HepG2 (cell line): Measurements from ENCODE around the gene PDHX. TPM values are rescaled to one million over a fixed set of nuclear protein-coding genes. Genes with fewer than 3 reads are reported as not detected.

Experiments
- CHD2 ChIP-seq: IDR thresholded peaks from 2 replicates; pipeline ENCODE4 v1.6.1; 2011; ENCODE audit warnings: low read depth, low read length, improper control_type of control experiment
- CHD4 ChIP-seq: fragments of 200-600 bp; sonication (generic); IDR thresholded peaks from 2 replicates; pipeline ENCODE4 v1.7.0; 2017; ENCODE audit warnings: mild to moderate bottlenecking, low read length, borderline replicate concordance
- JARID2 ChIP-seq: sonication (generic); formaldehyde crosslinking; IDR thresholded peaks from 2 replicates; pipeline ENCODE4 v1.8.1; 2023; ENCODE audit warnings: missing genetic modification reagents, inconsistent platforms; ENCODE audit not compliant: insufficient replicate concordance
- MBD4 ChIP-seq: IDR thresholded peaks from 2 replicates; pipeline ENCODE4 v1.6.1; 2012; ENCODE audit warnings: low read length, inconsistent platforms, borderline replicate concordance
- PRPF4 ChIP-seq: fragments of 200-400 bp; formaldehyde crosslinking; IDR thresholded peaks from 2 replicates; pipeline ENCODE4 v1.6.1; 2016; ENCODE audit warnings: low read length, low read depth; ENCODE audit not compliant: poor library complexity, severe bottlenecking
- RARA ChIP-seq: IDR thresholded peaks from 2 replicates; pipeline ENCODE4 v1.6.1; 2016; ENCODE audit warnings: missing genetic modification reagents, missing compliant biosample characterization
- TCF7L2 ChIP-seq: IDR thresholded peaks from 2 replicates; pipeline ENCODE4 v1.6.1; 2011; ENCODE audit warnings: mild to moderate bottlenecking, low read depth, low read length, moderate library complexity
- WIZ ChIP-seq: sonication (generic); formaldehyde crosslinking; IDR thresholded peaks from 2 replicates; pipeline ENCODE4 v1.5.1; 2020; ENCODE audit warnings: mild to moderate bottlenecking, missing genetic modification reagents
- ZC3H13 ChIP-seq: sonication (generic); formaldehyde crosslinking; IDR thresholded peaks from 2 replicates; pipeline ENCODE4 v1.8.1; 2023; ENCODE audit warnings: mild to moderate bottlenecking, missing genetic modification reagents, moderate library complexity
- ZNF263 ChIP-seq: sonication (generic); formaldehyde crosslinking; IDR thresholded peaks from 2 replicates; pipeline ENCODE4 v1.4.0; 2020; ENCODE audit warnings: missing genetic modification reagents
- ZNF317 ChIP-seq: sonication (generic); formaldehyde crosslinking; IDR thresholded peaks from 2 replicates; pipeline ENCODE4 v1.5.0; 2020; ENCODE audit warnings: mild to moderate bottlenecking, missing genetic modification reagents
- ZNF737 ChIP-seq: sonication (generic); formaldehyde crosslinking; IDR thresholded peaks from 2 replicates; pipeline ENCODE4 v1.5.0; 2020; ENCODE audit warnings: missing genetic modification reagents, mild to moderate bottlenecking, borderline replicate concordance
- polyA plus RNA-seq, 8 experiments: library from polyadenylated mRNA; depleted of rRNA in 3 of 8; stranded (reverse) in 7 of 8; unstranded in 1 of 8; fragments of >200 nt; fragmentation: Illumina TruSeq in 4 of 8; extraction: Trizol in 4 of 8; gene quantifications; 2 replicates each; pipeline versions ENCODE4 v1.2.1 to v1.2.3, GENCODE V29; 2011 to 2016; ENCODE audit warnings: low read depth in 4 of 8, missing spikeins in 1 of 8, mixed read lengths in 1 of 8; ENCODE audit not compliant: insufficient read depth in 1 of 8
- total RNA-seq, 5 experiments: library from RNA; depleted of rRNA; stranded (reverse); fragments of >200 nt; fragmentation: Illumina TruSeq; extraction: Trizol; gene quantifications; 2 replicates each; pipeline ENCODE4 v1.2.3, GENCODE V29; 2016; ENCODE audit warnings: low read depth in 1 of 5
- TF ChIP-seq, protein P1 (sequence below): sonication (generic); formaldehyde crosslinking; IDR thresholded peaks from 2 replicates; pipeline ENCODE4 v1.8.0; 2022; ENCODE audit warnings: low read depth, missing genetic modification reagents
- TF ChIP-seq, protein P2 (sequence below): sonication (generic); formaldehyde crosslinking; IDR thresholded peaks from 2 replicates; pipeline ENCODE4 v1.4.0; 2020; ENCODE audit warnings: missing genetic modification reagents, borderline replicate concordance
- TF ChIP-seq, protein P3 (sequence below): sonication (generic); formaldehyde crosslinking; IDR thresholded peaks from 2 replicates; pipeline ENCODE4 v1.9.0; 2021; ENCODE audit warnings: missing genetic modification reagents, mild to moderate bottlenecking, borderline replicate concordance
- TF ChIP-seq, protein P4 (sequence below): sonication (generic); formaldehyde crosslinking; IDR thresholded peaks from 2 replicates; pipeline ENCODE4 v1.4.0; 2020; ENCODE audit warnings: mild to moderate bottlenecking, missing genetic modification reagents
- TF ChIP-seq, protein P5 (sequence below): sonication (generic); formaldehyde crosslinking; IDR thresholded peaks from 2 replicates; pipeline ENCODE4 v1.5.1; 2020; ENCODE audit warnings: mild to moderate bottlenecking, missing genetic modification reagents, moderate library complexity
- TF ChIP-seq, protein P6 (sequence below): sonication (generic); formaldehyde crosslinking; IDR thresholded peaks from 2 replicates; pipeline ENCODE4 v1.8.1; 2023; ENCODE audit warnings: mild to moderate bottlenecking, missing genetic modification reagents, borderline replicate concordance
- TF ChIP-seq, protein P7 (sequence below): sonication (generic); formaldehyde crosslinking; IDR thresholded peaks from 2 replicates; pipeline ENCODE4 v1.4.0; 2020; ENCODE audit warnings: mild to moderate bottlenecking, low read depth, missing genetic modification reagents

The PDHX gene
- total and polyA plus RNA-seq, 2 of the 13 experiments (the other 11 are each of a cell fraction or from before 2014, with no cell fraction given): 41.0 to 73.8 TPM

DNA sequence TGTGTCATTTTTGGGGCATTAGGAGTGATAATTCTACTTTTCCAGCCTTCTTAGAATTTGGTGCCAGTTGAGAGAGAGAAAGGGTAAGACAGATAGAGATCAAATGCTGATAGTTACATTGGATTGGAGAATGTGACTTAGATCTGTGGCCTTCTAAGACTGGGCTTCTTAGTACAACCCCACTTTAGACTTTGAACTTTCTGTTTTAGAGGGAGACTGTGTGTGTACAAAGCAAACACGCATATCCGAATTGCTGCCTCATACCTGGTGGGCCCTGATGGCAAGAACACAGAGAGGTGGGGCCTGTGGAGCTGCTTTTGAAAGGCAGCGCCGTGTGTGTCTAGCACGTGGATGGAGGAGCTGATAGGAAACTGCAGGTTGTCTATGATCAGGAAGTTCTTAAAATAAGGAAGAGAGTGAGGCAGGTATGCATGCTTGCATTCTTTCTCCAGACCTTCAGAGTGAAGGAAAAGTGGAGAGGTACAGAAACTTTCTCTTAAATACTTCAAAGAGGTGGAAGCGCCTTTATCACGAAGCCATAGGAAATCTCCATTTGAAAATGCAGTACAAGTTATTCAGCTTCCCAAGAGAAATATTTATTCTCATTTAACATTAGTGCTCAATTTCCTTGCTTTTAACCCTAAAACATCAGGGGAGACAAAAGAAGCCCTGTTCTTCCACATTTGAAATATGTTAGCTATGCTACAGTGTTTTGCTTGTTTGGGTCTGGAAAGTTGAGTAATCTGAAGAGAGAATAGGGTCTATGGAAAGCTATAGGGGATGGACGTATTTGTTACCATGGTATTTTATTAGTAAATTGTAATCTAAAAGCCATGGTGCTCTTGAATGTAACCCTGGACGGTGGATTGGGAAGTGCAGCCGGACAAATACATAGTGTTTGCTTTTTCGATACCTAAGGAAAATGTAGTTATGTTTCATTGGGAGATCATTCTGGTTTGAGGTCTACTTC lies 13.7 kb downstream of the PDHX start (continued):
- TF ChIP-seq, protein P1, sequence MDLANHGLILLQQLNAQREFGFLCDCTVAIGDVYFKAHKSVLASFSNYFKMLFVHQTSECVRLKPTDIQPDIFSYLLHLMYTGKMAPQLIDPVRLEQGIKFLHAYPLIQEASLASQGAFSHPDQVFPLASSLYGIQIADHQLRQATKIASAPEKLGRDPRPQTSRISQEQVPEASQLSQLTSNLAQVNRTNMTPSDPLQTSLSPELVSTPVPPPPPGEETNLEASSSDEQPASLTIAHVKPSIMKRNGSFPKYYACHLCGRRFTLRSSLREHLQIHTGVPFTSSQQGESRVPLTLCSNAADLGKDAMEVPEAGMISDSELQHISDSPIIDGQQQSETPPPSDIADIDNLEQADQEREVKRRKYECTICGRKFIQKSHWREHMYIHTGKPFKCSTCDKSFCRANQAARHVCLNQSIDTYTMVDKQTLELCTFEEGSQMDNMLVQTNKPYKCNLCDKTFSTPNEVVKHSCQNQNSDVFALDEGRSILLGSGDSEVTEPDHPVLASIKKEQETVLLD (CRISPR knock-in tag): peak; percentile 49; the same call in 1 of the 2 replicates
- TF ChIP-seq, protein P2, sequence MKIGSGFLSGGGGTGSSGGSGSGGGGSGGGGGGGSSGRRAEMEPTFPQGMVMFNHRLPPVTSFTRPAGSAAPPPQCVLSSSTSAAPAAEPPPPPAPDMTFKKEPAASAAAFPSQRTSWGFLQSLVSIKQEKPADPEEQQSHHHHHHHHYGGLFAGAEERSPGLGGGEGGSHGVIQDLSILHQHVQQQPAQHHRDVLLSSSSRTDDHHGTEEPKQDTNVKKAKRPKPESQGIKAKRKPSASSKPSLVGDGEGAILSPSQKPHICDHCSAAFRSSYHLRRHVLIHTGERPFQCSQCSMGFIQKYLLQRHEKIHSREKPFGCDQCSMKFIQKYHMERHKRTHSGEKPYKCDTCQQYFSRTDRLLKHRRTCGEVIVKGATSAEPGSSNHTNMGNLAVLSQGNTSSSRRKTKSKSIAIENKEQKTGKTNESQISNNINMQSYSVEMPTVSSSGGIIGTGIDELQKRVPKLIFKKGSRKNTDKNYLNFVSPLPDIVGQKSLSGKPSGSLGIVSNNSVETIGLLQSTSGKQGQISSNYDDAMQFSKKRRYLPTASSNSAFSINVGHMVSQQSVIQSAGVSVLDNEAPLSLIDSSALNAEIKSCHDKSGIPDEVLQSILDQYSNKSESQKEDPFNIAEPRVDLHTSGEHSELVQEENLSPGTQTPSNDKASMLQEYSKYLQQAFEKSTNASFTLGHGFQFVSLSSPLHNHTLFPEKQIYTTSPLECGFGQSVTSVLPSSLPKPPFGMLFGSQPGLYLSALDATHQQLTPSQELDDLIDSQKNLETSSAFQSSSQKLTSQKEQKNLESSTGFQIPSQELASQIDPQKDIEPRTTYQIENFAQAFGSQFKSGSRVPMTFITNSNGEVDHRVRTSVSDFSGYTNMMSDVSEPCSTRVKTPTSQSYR (CRISPR knock-in tag): no peak
- TF ChIP-seq PRPF4: no peak
- 0 out of 2 replicates have a peak, but pooled peaks have one; percentile 40 for TF ChIP-seq ZNF317
- no peak for TF ChIP-seq ZNF737
- TF ChIP-seq, protein P3, sequence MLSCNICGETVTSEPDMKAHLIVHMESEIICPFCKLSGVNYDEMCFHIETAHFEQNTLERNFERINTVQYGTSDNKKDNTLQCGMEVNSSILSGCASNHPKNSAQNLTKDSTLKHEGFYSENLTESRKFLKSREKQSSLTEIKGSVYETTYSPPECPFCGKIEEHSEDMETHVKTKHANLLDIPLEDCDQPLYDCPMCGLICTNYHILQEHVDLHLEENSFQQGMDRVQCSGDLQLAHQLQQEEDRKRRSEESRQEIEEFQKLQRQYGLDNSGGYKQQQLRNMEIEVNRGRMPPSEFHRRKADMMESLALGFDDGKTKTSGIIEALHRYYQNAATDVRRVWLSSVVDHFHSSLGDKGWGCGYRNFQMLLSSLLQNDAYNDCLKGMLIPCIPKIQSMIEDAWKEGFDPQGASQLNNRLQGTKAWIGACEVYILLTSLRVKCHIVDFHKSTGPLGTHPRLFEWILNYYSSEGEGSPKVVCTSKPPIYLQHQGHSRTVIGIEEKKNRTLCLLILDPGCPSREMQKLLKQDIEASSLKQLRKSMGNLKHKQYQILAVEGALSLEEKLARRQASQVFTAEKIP: no peak
- peak; percentile 63; the same call in 1 of the 2 replicates for TF ChIP-seq MBD4
- TF ChIP-seq CHD4: peak; percentile 84; the same call in 1 of the 2 replicates
- TF ChIP-seq CHD2: no peak
- TF ChIP-seq, protein P4, sequence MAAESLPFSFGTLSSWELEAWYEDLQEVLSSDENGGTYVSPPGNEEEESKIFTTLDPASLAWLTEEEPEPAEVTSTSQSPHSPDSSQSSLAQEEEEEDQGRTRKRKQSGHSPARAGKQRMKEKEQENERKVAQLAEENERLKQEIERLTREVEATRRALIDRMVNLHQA (CRISPR knock-in tag): no peak
- no peak for TF ChIP-seq WIZ (CRISPR knock-in tag)
- TF ChIP-seq RARA (CRISPR knock-in tag): peak; percentile 72
- TF ChIP-seq, protein P5, sequence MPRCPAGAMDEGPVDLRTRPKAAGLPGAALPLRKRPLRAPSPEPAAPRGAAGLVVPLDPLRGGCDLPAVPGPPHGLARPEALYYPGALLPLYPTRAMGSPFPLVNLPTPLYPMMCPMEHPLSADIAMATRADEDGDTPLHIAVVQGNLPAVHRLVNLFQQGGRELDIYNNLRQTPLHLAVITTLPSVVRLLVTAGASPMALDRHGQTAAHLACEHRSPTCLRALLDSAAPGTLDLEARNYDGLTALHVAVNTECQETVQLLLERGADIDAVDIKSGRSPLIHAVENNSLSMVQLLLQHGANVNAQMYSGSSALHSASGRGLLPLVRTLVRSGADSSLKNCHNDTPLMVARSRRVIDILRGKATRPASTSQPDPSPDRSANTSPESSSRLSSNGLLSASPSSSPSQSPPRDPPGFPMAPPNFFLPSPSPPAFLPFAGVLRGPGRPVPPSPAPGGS (CRISPR knock-in tag): peak; percentile 58; the same call in 1 of the 2 replicates
- 0 out of 2 replicates have a peak, but pooled peaks have one; percentile 17 for TF ChIP-seq ZNF263
- no peak for TF ChIP-seq JARID2 (CRISPR knock-in tag)
- TF ChIP-seq TCF7L2: no peak
- TF ChIP-seq, protein P6, sequence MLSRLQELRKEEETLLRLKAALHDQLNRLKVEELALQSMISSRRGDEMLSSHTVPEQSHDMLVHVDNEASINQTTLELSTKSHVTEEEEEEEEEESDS (CRISPR knock-in tag): no peak
- no peak for TF ChIP-seq ZC3H13 (CRISPR knock-in tag)
- TF ChIP-seq, protein P7, sequence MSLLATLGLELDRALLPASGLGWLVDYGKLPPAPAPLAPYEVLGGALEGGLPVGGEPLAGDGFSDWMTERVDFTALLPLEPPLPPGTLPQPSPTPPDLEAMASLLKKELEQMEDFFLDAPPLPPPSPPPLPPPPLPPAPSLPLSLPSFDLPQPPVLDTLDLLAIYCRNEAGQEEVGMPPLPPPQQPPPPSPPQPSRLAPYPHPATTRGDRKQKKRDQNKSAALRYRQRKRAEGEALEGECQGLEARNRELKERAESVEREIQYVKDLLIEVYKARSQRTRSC (CRISPR knock-in tag): no peak
